IPS-11a (cell line): ENCODE data around the gene CALM3.

ENCODE experiments used
- H3K4me3 ChIP-seq: one replicate; pipeline ENCODE4 v1.5.1; 2013; ENCODE audit warnings: low read depth, low read length, control low read depth

Gene CALM3

GRCh38 chr19:46634656-46635218 is 33.6 kb downstream of the CALM3 start:
- peak overlapping the region; percentile 47 for H3K4me3 ChIP-seq

DNA sequence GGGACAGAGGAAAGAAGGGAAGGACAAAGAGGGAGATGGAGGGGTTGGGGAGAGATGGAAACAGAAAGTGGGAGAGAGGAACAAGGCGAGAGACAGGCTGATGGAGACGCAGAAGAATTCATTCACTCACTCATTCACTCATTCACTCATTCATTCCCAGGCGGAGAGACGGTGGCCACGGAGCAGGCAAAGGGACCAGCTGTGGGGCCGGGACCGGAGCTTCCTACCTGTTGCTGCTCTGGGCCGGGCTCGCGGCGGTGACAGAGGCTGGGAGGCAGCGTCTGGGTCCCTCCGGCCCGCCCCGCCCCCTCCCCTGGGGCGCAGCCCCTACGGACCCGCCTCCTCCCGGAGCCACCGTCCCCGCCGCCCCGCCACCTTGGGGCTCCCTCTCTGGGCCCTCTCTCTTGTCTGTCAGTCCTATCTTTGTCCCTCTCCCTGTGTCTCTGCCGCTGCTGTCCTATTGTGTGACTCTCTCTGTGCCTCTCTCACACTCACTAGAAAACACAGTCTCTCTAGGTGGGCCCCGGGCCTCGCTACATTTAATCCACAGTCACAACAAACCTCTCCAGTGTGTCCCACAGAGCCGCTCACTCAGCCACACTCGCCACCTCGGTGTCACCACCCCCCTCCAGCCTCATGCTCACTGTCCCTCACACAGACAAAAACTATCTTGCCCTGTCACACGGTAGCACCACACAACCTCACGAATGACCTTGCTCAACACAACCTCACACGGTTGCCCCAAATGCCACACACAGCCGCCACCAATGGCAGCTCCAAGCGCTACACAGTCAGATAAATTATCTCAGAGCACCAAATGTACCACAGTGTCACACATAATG is 35.0 kb downstream of the CALM3 start, which contains the start of gene GNG8:
Gene GNG8, minus strand, starts transcription at position 283 of the 842 bp plus-strand sequence. CDS start 1,520 bp downstream, outside the sequence.
- H3K4me3 ChIP-seq, result no peak within 1 kb of the TSS

DNA sequence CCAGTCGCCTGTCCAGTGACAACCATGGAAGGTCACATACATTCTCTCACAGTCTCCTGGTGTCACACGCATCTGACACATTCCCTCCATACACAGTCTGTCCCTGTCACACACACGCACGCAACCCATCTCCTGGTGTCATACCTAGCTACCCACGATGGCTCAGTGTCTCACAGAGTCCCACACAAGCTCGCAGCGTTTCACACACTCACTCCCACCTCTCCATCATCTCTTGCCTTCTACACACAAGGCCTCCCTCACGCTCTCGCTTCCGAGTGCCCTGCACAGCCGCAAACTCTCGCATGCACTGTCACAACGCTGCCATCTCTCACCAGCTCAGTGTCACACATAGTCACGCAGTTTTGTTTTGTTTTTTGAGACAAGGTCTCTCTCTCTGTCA is 36.1 kb downstream of the CALM3 start:
- H3K4me3 ChIP-seq, result no peak overlapping the region

GRCh38 chr19:46639358-46640182 is 38.4 kb downstream of the CALM3 start:
- peak overlapping the region; percentile 58 for H3K4me3 ChIP-seq

DNA sequence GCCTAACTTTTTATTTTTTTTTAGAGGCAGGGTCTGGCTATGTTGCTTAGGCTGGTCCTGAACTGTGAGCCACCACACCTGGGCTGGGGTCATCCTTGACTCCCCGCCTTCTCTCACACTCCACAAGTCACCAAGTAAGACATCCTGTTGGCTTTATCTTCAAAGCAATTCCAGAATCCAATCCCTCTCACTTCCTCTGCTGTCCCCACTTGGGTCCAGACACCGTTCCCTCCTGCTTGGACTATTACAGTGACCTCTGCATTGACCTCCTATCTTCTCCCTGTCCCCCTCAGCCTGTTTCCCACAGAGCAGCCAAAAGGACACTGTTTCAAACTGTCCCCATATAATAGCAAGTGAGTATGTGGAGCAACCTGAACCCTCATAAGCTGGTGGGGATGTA is 39.5 kb downstream of the CALM3 start:
- no peak overlapping the region for H3K4me3 ChIP-seq

GRCh38 chr19:46644720-46645119 is 43.6 kb downstream of the CALM3 start:
- H3K4me3 ChIP-seq, result no peak overlapping the region

- no peak overlapping the region for H3K4me3 ChIP-seq
These were observed 45.3 kb downstream of the CALM3 start for GRCh38 chr19:46646402-46646801.

- no peak overlapping the region for H3K4me3 ChIP-seq
These were observed 47.2 kb downstream of the CALM3 start for GRCh38 chr19:46648060-46648960.

- no peak overlapping the region for H3K4me3 ChIP-seq
These were observed 48.1 kb downstream of the CALM3 start for GRCh38 chr19:46648961-46649960.

DNA sequence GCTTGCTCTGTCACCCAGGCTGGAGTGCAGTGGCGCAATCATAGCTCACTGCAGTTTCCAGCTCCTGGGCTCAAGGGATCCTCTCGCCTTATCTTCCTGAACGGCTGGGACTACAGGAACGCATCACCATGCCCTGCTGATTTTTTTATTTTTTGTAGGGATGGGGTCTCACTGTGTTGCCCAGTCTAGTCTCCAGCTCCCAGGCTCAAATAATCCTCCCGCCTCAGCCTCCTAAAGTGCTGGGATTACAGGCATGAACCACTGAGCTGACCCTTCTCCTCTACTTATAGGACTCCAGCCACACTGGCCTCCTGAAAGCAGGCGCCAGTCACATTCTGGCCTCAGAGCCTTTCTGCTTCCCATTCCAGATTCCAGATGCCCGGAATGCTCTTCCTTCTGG is 49.3 kb downstream of the CALM3 start:
- H3K4me3 ChIP-seq, result no peak overlapping the region

DNA sequence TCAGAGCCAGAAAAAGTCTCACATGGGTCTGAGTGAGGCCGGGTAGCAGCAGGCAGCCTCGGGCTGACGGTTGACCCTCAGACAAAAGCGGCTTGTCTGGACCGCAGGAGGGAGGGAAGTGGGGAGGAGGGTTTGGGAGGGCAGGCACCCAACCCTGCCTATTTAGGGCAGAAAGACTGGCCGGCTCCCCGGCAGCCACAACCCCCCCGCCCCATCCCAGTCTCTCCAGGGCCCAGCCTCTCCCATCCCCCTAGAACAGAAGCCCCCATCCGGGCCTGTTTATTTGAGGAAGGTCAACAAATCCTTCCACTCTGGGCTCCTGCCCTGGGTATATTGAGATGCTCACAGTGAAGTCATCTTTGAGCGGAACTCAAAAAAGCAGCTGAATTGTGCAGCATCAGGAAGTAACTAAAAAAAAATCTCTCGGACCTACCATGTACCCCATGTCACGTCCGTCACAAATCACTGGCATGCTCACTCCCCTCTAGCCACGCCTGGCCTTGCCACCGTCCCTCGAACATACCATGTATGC is 53.6 kb downstream of the CALM3 start:
- no peak overlapping the region for H3K4me3 ChIP-seq

GRCh38 chr19:46656541-46656940 is 55.4 kb downstream of the CALM3 start:
- H3K4me3 ChIP-seq, result no peak overlapping the region

DNA sequence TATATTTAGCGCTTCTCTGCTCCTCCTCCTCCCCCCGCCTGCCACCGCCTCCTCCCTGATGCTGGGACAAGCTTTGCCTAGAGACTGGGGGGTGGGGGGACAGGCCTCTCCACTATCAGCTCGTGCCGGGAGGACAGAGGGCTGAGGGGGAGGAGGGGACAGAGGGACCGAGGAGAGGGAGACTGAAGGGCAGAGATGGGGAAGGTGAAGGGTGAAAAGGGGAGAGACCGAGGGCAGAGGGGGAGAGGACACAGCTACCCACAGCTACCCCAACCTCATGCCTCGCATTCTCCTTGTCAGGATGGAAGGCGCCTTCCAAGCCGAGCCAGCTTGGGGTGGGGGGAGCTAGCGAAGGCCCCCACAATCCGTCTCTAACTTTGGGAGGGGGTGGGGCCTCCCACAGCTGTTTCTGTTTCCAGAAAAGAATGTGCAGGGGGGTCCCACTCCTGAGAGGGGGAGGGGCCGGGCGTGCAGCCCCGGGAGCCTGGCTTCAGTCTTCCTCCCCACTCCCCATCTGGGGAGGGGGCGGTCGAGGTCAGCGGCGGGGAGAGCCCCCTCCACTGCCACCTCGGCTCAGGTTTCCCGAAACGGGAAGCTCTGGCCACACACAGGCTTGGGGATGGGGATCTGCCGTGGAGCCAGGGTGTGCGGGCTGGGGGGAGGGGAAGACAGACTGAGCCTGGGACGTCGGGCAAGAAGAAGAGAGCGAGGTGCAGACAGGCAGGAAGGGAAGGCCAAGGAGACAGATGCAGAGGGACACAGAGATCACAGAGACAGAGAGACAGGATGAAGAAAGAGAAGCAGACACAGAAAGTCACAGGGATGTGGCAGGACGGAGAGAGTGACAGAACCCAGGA is 58.2 kb downstream of the CALM3 start:
- peak overlapping the region; percentile 31 for H3K4me3 ChIP-seq

- H3K4me3 ChIP-seq, result peak overlapping the region; percentile 60
These were observed 58.9 kb downstream of the CALM3 start for GRCh38 chr19:46660008-46660517.
